ENCODE data around the gene ANKS6.

Gene ANKS6

DNA sequence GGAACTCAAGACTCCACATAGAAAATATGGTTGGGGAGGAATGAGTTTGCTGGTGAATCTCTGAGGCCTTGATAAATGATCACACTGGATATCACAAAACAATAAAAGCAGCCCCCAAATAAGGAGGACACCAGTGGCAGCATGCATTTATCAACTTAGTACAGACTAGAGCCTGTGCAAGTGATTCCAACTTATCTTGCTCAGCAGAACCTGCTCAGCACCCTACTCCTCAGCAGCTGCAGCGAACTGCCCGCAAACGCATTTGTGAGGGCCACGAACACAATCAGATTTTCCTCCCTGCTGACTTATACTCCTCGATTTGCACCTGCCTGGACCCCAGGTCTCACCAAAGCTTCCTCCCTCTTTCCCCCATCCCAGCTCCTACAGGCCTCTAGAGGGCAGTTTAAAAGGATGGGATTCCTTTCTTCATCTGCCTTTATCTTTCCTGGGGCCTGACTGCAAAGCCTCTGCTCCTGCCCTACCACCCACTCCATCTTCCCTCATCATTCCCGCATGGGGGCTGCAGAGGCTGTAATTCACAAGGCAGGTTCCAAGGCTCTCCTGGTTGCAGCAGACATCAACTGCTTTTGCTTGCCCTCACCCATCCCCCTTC, 41.2 kb downstream of the ANKS6 start:
- Mint-ChIP-seq H3K36me3 (peaks cover 41 to 57% of the 10 kb centered on the region in 2 donors), H3K4me1 (no peaks in the 10 kb centered on the region), H3K27me3 (no peaks in the 10 kb centered on the region), H3K9me3 (peaks cover 5 to 7% of the 10 kb centered on the region in 2 donors), H3K27ac (no peak overlapping the region), H3K4me3 (no peak overlapping the region)
- ATAC-seq (replicated peaks) (no peak), DNase-seq (no peak)

DNA sequence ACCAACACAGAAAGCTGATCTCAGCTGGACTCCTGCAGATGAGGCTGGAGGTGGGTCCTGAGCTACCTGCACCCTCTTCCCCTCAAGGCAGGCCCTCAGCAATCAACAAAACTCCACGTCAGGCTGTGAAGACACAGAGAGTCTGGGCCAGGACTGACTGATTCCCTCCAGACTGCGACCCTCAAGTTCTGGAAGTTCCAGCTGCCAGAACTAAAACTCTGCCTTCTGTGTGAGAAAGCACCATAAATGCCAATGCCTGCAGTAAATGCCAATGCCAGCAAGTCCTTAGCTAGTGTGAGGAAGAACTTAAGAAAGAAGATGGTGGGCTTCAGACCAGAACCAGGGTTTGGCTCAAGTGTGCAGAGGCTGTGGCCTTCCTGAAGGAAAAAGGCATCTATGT, 45.1 kb downstream of the ANKS6 start:
- Mint-ChIP-seq H3K27ac (no peak overlapping the region), H3K27me3 (no peaks in the 10 kb centered on the region), H3K9me3 (peaks cover 0 to 4% of the 10 kb centered on the region in 2 donors), H3K36me3 (peaks cover 33 to 63% of the 10 kb centered on the region in 2 donors), H3K4me1 (no peaks in the 10 kb centered on the region), H3K4me3 (no peak overlapping the region)
- DNase-seq (no peak), ATAC-seq (replicated peaks) (no peak)

DNA sequence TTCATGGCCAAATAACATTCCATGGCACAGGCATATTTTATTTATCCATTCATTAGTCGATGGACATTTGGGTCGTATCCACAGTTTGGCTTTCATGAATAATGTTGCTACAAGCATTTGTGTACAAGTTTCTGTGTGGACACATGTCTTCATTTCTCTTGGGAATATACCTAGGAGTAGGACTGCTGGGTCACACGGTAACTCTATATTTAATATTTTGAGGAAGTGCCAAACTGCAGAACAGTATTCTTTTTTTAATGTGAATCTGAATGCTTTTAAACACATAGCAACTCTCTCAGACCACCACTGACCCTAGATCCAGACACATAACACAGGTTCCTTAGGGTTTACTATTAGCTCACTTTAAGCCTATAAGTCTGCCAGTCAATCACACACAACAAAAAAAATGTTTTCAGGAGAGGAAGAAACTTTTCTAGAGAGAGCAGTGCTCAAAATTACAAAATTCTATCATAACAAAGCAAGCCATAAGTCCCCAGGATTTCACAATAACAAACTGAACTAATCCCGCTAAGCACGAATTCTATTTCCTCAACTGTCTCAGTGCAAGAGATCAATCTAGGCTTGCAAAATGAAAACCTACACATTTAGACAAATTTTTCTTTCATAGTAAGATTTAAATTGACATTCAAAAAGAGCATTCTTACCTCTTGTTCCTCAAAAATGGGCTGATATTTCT, 45.8 kb downstream of the ANKS6 start:
- Mint-ChIP-seq H3K36me3 (peaks cover 32 to 59% of the 10 kb centered on the region in 2 donors), H3K4me3 (no peak overlapping the region), H3K4me1 (no peaks in the 10 kb centered on the region), H3K27ac (no peak overlapping the region), H3K27me3 (no peaks in the 10 kb centered on the region), H3K9me3 (peaks cover 0 to 4% of the 10 kb centered on the region in 2 donors)
- DNase-seq = no peak
- ATAC-seq (replicated peaks) = no peak

DNA sequence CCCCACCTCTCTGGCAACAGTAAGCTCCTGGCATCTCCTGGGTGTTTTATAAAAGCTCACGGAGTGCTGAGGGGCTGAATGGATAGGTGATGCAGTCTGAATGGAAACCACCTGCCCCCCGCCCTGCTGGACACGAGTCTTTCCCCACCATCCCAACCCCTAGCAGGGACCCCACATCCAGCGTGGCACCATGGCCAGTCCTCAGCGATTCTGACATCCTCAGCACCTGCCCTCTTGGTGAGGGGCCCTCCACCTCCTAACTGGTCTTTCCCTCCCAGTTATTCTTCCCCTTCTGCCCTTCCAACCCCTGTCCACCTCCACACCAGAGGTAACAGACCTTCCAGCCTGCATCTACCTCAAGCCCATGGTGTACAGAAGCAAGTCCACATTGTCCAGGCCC, 48.9 kb downstream of the ANKS6 start:
- no peak overlapping the region for H3K27ac Mint-ChIP-seq
- peaks cover 0 to 4% of the 10 kb centered on the region in 2 donors for H3K9me3 Mint-ChIP-seq
- peaks cover 27 to 61% of the 10 kb centered on the region in 2 donors for H3K36me3 Mint-ChIP-seq
- ATAC-seq (replicated peaks) = no peak
- no peaks in the 10 kb centered on the region for H3K4me1 Mint-ChIP-seq
- H3K27me3 Mint-ChIP-seq = no peaks in the 10 kb centered on the region
- DNase-seq = no peak
- no peak overlapping the region for H3K4me3 Mint-ChIP-seq

DNA sequence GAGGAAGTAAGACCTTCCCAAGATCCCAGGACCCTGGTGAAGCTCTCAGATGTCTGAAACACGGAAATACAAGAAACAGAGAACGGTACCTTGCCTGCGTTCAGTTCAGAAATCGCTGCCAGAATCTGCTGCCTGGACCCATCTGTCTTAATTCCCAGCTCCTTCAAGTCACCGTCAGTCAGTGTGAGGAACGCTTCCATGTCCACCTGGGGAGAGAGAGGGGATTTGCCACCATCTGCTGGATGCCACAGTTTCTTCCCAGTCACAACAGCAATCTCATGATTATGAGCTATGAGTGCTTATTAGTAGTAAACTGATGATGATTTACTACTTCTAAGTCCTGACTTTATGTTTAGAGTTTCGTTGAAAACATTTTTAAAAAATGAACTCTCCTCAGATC, 50.9 kb downstream of the ANKS6 start:
- Mint-ChIP-seq H3K4me1 (no peaks in the 10 kb centered on the region), H3K9me3 (peaks cover 0 to 4% of the 10 kb centered on the region in 2 donors), H3K27ac (no peak overlapping the region), H3K36me3 (peaks cover 22 to 54% of the 10 kb centered on the region in 2 donors), H3K27me3 (no peaks in the 10 kb centered on the region), H3K4me3 (no peak overlapping the region)
- no peak for DNase-seq
- no peak for ATAC-seq (replicated peaks)

DNA sequence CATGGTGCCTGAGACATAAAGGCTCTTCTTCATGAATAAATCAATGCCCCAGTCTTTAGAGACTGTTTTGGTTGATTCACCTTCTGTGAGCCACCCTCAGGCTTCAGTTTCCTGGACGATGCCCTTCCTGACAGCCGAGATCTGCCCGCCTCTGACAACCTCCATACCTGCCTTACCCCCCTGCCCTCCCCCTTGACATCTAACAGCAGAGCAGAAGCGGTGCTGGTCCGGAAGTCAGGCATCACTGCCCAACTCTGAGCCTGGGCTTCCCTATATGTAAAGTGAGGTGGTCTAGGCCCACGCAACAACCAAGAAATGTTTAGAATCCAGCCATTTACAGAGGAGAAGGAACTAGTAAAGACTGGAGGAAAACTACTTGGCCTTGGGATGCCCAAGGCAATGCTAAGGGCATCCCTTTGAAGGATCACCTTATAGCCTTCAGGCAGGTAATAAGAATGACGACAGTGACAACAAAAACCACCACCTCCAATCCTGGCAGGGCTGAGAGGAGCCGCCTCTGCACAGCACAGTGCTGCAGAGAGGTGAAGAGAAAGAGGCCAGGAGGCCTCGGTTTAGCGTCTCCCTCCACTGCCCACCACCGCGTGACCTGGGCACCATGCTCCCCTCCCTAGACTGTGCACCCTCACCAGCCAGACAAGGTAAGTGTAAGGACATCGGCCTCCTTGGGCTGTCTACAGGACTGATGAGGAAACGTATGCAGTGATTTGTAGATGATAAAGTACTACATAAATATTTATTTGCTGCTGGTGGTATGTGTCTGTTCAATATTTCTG, 52.3 kb downstream of the ANKS6 start:
- H3K27me3 Mint-ChIP-seq = no peaks in the 10 kb centered on the region
- H3K9me3 Mint-ChIP-seq = peaks cover 2 to 3% of the 10 kb centered on the region in 2 donors
- ATAC-seq (replicated peaks) = no peak
- H3K4me1 Mint-ChIP-seq = no peaks in the 10 kb centered on the region
- DNase-seq = no peak
- peaks cover 14 to 51% of the 10 kb centered on the region in 2 donors for H3K36me3 Mint-ChIP-seq
- no peak overlapping the region for H3K27ac Mint-ChIP-seq
- H3K4me3 Mint-ChIP-seq = no peak overlapping the region

DNA sequence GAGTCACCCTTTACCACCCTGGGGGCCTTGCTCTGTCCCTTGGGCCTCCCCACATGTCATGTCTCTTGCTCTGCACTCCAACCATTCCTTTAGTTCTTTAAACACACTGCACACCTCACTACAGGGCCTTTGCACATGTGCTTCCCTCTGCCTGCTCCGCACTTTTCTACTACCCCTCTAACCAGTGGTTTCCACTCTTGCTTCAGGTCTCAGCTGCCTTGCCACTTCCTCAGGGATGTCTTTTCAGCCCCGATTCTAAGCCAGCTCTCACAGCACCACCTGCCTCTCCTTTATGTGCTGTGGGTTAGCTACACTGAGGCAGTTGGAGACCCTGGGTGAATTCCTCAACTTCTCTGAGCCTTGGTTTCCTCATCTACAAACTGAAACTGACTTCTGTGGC, 53.0 kb downstream of the ANKS6 start:
- H3K4me3 Mint-ChIP-seq = no peak overlapping the region
- no peaks in the 10 kb centered on the region for H3K27me3 Mint-ChIP-seq
- peaks cover 17 to 50% of the 10 kb centered on the region in 2 donors for H3K36me3 Mint-ChIP-seq
- H3K9me3 Mint-ChIP-seq = peaks cover 6 to 8% of the 10 kb centered on the region in 2 donors
- no peak overlapping the region for H3K27ac Mint-ChIP-seq
- no peak for ATAC-seq (replicated peaks)
- H3K4me1 Mint-ChIP-seq = no peaks in the 10 kb centered on the region
- no peak for DNase-seq

DNA sequence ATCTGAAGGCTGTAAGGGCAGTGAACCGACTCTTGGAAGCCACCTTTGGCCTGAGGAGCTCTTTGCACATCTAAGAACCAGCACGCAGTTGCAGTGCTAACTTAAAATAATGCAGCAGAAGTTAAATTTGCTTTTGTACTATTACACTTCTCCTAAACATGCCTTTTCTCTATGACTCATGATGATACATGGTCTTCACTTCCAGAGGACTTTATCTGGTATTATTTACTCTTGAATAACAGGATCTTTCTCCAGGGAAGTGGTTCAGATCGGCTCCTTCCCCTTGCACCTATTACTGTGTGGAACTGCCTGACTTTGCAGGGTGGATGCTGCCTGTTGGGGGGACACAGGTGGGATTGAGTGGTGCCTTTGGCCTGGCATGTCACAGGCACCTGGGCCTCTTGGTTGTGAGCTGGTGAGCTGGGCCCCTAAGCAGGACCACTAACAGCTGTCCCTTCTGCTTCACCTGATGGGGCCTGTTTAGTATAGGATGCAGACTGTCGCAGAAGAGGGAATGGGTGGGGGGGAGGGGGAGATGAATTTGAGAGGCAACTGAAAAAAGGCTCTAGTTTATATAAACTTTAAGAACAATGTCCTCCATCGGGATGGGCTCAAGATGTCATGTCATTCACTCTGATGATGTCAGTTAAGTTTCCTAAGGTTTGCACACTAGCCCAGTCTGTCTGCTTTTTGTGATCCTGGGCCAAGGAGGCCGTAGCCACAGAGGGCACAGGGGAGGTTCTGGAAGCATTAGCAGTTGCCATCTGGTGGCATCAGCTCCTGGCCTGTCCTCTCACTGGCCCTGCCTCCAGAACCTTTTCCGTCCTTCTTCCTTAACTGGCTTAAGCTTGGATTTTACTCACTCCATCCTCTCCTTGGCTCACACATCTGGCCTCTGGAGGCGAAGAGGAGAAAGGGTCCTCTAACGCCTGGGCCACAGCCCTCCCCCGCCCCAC, 53.8 kb downstream of the ANKS6 start:
- Mint-ChIP-seq H3K36me3 (peaks cover 22 to 50% of the 10 kb centered on the region in 2 donors), H3K4me1 (no peaks in the 10 kb centered on the region), H3K4me3 (no peak overlapping the region), H3K27ac (no peak overlapping the region), H3K27me3 (no peaks in the 10 kb centered on the region), H3K9me3 (peaks cover 8 to 11% of the 10 kb centered on the region in 2 donors)
- ATAC-seq (replicated peaks) = no peak
- DNase-seq = no peak

DNA sequence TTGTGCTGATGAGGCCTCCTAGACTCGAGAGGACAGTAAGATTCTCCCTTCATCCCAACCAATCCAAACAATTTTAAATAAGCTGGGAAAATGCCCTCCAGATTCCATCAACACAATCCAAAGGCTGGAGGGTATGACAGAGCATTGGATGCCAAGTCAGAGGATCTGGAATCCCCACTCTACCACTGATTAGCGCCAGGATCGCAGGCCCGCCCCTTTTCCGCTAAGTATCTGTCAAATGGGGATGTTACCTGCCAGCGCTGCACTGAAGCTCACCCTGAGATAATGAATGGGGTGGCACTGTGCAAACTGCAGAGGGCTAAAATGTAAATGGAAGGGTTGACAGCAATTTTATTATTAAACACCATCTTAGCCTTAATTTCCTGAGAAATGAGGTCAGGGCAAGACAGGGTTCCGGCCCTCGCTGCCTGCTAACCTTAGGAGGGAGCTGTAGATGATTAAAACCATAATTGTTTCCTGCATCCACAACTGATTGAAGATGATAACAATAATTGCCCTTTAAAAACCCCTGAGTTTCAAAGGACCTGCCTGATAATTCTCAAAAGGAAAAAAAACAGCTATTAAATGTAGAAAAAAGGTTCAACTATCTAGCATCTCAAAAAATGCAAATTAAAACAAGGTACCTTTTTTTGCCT, 56.0 kb downstream of the ANKS6 start:
- H3K4me1 Mint-ChIP-seq = no peaks in the 10 kb centered on the region
- peaks cover 42 to 65% of the 10 kb centered on the region in 2 donors for H3K36me3 Mint-ChIP-seq
- DNase-seq (no peak), ATAC-seq (replicated peaks) (no peak)
- H3K27ac Mint-ChIP-seq = peak overlapping the region; percentile 5
- no peak overlapping the region for H3K4me3 Mint-ChIP-seq
- no peaks in the 10 kb centered on the region for H3K27me3 Mint-ChIP-seq
- H3K9me3 Mint-ChIP-seq = peaks cover 8 to 11% of the 10 kb centered on the region in 2 donors

DNA sequence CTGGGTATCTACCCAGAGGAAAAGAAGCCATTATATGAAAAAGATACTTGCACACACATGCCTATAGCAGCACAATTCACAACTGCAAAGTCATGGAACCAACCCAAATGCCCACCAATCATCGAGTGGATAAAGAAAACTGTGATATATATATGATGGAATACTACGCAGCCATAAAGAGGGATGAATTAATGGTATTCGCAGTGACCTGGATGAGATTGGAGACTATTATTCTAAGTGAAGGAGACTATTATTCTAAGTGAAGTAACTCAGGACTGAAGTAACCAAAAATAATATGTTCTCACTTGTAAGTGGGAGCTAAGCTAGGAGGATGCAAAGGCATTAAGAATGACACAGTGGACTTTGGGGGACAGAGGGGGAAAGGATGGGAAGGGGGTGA, 57.6 kb downstream of the ANKS6 start:
- peaks cover 39 to 63% of the 10 kb centered on the region in 2 donors for H3K36me3 Mint-ChIP-seq
- DNase-seq (no peak), ATAC-seq (replicated peaks) (no peak)
- no peaks in the 10 kb centered on the region for H3K4me1 Mint-ChIP-seq
- H3K4me3 Mint-ChIP-seq = no peak overlapping the region
- H3K9me3 Mint-ChIP-seq = peaks cover 8 to 11% of the 10 kb centered on the region in 2 donors
- H3K27me3 Mint-ChIP-seq = no peaks in the 10 kb centered on the region
- H3K27ac Mint-ChIP-seq = no peak overlapping the region

DNA sequence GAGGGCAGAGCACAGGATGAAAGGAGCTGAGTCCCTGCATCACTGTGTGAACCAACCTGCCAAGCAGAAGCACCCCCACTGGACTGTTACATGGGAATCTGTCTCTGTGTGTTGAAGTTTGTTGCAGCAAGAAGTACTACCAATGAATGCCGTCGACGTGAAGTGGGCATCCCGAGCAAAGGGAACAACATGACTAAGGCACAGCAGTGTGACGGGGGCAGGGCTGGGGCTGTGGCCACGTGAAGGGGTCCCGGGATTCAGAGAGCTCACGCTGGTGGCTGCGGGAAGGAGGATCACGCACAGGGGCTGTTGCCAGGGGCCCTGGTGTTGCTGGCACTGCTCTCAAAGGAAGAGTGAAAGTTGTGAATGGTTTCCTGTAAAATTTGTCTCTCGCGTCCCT, 60.1 kb downstream of the ANKS6 start:
- no peak for ATAC-seq (replicated peaks)
- H3K36me3 Mint-ChIP-seq = peaks cover 45 to 55% of the 10 kb centered on the region in 2 donors
- H3K4me1 Mint-ChIP-seq = no peaks in the 10 kb centered on the region
- no peak overlapping the region for H3K4me3 Mint-ChIP-seq
- no peak for DNase-seq
- H3K9me3 Mint-ChIP-seq = peaks cover 8 to 11% of the 10 kb centered on the region in 2 donors
- no peak overlapping the region for H3K27ac Mint-ChIP-seq
- H3K27me3 Mint-ChIP-seq = no peaks in the 10 kb centered on the region

DNA sequence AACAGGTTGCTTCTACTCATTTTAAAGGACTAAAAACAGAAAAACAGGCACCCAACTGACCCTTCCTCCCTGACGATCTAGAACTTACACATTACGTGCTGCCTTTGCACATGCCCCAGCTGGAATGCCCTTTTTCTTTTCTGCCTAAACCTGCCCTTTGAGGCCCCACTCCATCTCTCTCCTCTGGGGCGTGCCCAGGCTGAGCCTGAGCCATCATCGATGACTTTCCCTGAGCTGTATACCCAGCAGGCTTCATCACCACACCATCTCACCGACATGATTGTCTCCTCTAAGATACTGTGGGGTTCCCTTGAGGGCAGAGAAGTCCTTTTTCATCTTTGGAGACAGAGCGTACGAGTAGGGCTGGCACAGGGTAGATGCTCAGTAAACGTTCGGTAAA, 63.6 kb downstream of the ANKS6 start:
- Mint-ChIP-seq H3K27ac (no peak overlapping the region), H3K27me3 (no peaks in the 10 kb centered on the region), H3K4me1 (peaks cover 0 to 15% of the 10 kb centered on the region in 2 donors), H3K4me3 (no peak overlapping the region), H3K9me3 (no peaks in the 10 kb centered on the region), H3K36me3 (peaks cover 33 to 35% of the 10 kb centered on the region in 2 donors)
- DNase-seq = no peak
- ATAC-seq (replicated peaks) = no peak

DNA sequence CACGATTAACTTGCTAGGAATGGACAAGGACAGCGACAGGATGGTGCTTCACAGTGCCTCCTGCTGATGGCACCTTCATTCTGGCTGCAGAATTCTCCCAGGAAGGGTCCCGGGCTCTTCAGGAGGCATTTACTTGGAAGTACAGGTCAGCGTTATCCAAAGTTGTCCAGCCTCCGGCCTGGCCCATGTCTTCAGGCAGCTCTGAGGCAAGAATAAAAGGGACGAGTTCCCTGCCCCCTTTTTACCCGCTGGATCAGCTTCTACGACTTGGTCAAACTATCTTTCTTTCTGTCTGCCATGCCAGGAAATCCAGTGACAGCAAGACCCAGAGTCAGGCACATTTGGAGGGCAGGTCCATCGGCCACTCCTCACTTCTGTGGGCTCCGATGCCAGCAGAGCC, 64.3 kb downstream of the ANKS6 start:
- no peak for ATAC-seq (replicated peaks)
- H3K27me3 Mint-ChIP-seq = no peaks in the 10 kb centered on the region
- H3K9me3 Mint-ChIP-seq = no peaks in the 10 kb centered on the region
- H3K4me1 Mint-ChIP-seq = peaks cover 4 to 21% of the 10 kb centered on the region in 2 donors
- H3K27ac Mint-ChIP-seq = no peak overlapping the region
- DNase-seq = no peak
- peaks cover 27 to 28% of the 10 kb centered on the region in 2 donors for H3K36me3 Mint-ChIP-seq
- H3K4me3 Mint-ChIP-seq = no peak overlapping the region

All from stimulated activated naive B cell treated with anti-CD40 and anti-IgM and Interleukin-4, amounts not matched to agents 10 μg/mL and 1 μg/mL and 100 μg/mL, for 72 hours (primary cell).